ENCODE results near the gene MAPK11.
"Not testable (repeated sequence)": the region's sequence is repeated elsewhere in the genome, so short reads cannot be mapped to it uniquely, and the experiment has no call there.

MAPK11 gene

GRCh38 chr22:50277761-50278160 is 7.6 kb upstream of the MAPK11 start:
- DNase-seq (ENCODE audit: low read depth in 2 of 2) = no peak

- DNase-seq (ENCODE audit: low read depth in 2 of 2) = no peak
Measured at GRCh38 chr22:50276143-50276542, 6.0 kb upstream of the MAPK11 start.

- DNase-seq (ENCODE audit: low read depth in 2 of 2) = no peak
Measured at GRCh38 chr22:50275181-50276055, 5.2 kb upstream of the MAPK11 start.

- no peak for DNase-seq (ENCODE audit: low read depth in 2 of 2)
Measured at GRCh38 chr22:50274771-50275170, 4.6 kb upstream of the MAPK11 start.

- peak in 1 of 2 donors; percentile 27 for DNase-seq (ENCODE audit: low read depth in 2 of 2)
Measured at GRCh38 chr22:50274311-50274710, 4.1 kb upstream of the MAPK11 start.

GRCh38 chr22:50273781-50274180 is 3.6 kb upstream of the MAPK11 start:
- DNase-seq (ENCODE audit: low read depth in 2 of 2) = not testable (repeated sequence)

GRCh38 chr22:50273352-50273751 is 3.2 kb upstream of the MAPK11 start:
- DNase-seq (ENCODE audit: low read depth in 2 of 2) = not testable (repeated sequence)

GRCh38 chr22:50272044-50272802 is 2.0 kb upstream of the MAPK11 start:
- DNase-seq (ENCODE audit: low read depth in 2 of 2) = no peak

GRCh38 chr22:50271519-50271970 is 1.4 kb upstream of the MAPK11 start:
- DNase-seq (ENCODE audit: low read depth in 2 of 2) = peak; percentile 34 to 46

- DNase-seq (ENCODE audit: low read depth in 2 of 2) = peak; percentile 46 to 50
Measured at GRCh38 chr22:50270666-50271394, 650 bp upstream of the MAPK11 start.

- DNase-seq (ENCODE audit: low read depth in 2 of 2) = no peak
Measured at GRCh38 chr22:50269573-50269969, 609 bp downstream of the MAPK11 start.

GRCh38 chr22:50268655-50269113 is 1.5 kb downstream of the MAPK11 start:
- DNase-seq (ENCODE audit: low read depth in 2 of 2) = no peak

- DNase-seq (ENCODE audit: low read depth in 2 of 2) = peak; percentile 19 to 44
Measured at GRCh38 chr22:50267591-50268390, 2.4 kb downstream of the MAPK11 start.

- no peak for DNase-seq (ENCODE audit: low read depth in 2 of 2)
Measured at GRCh38 chr22:50266994-50267393, 3.2 kb downstream of the MAPK11 start.

GRCh38 chr22:50264946-50265669 is 5.1 kb downstream of the MAPK11 start:
- no peak for DNase-seq (ENCODE audit: low read depth in 2 of 2)

GRCh38 chr22:50264104-50264745 is 6.0 kb downstream of the MAPK11 start:
- no peak for DNase-seq (ENCODE audit: low read depth in 2 of 2)

- no peak for DNase-seq (ENCODE audit: low read depth in 2 of 2)
Measured at GRCh38 chr22:50262973-50263617, 7.1 kb downstream of the MAPK11 start.

GRCh38 chr22:50262460-50262911 is 7.7 kb downstream of the MAPK11 start:
- DNase-seq (ENCODE audit: low read depth in 2 of 2) = no peak

Measured in stimulated activated CD4-positive, alpha-beta T cell treated with anti-CD3 and anti-CD28 coated beads, Interleukin-1b, Interleukin-23, amount 100 ng/mL, for 1 hour (primary cell).